ENCODE data around the gene DDX1.

DNA sequence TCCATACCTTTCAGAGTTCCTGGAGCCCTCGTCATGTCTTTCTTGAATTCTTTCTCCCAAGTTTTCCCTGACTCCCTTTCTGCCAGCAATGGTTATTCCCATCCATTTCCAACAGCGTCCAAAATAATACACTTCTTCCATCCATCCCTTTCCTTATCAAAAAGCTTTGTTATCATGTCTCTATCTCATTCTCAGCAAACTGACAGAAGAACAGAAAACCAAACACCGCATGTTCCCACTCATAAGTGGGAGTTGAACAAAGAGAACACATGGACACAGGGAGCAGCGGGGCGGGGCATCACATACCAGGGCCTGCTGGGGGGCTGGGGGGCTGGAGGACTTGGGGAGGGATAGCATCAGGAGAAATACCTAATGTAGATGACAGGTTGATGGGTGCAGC, 86.7 kb downstream of the DDX1 start:
- TF ChIP-seq, protein P1, sequence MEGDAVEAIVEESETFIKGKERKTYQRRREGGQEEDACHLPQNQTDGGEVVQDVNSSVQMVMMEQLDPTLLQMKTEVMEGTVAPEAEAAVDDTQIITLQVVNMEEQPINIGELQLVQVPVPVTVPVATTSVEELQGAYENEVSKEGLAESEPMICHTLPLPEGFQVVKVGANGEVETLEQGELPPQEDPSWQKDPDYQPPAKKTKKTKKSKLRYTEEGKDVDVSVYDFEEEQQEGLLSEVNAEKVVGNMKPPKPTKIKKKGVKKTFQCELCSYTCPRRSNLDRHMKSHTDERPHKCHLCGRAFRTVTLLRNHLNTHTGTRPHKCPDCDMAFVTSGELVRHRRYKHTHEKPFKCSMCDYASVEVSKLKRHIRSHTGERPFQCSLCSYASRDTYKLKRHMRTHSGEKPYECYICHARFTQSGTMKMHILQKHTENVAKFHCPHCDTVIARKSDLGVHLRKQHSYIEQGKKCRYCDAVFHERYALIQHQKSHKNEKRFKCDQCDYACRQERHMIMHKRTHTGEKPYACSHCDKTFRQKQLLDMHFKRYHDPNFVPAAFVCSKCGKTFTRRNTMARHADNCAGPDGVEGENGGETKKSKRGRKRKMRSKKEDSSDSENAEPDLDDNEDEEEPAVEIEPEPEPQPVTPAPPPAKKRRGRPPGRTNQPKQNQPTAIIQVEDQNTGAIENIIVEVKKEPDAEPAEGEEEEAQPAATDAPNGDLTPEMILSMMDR (IDR thresholded peaks at IDR 0.05 in 8 of 11, conservative IDR thresholded peaks at IDR 0.05 in 3 of 11) = no peak
- TF ChIP-seq POLR2AphosphoS5 (IDR thresholded peaks at IDR 0.05) = no peak

Data from spleen (tissue), 7 donors.